ENCODE data around the gene USH1C.

Gene USH1C

DNA sequence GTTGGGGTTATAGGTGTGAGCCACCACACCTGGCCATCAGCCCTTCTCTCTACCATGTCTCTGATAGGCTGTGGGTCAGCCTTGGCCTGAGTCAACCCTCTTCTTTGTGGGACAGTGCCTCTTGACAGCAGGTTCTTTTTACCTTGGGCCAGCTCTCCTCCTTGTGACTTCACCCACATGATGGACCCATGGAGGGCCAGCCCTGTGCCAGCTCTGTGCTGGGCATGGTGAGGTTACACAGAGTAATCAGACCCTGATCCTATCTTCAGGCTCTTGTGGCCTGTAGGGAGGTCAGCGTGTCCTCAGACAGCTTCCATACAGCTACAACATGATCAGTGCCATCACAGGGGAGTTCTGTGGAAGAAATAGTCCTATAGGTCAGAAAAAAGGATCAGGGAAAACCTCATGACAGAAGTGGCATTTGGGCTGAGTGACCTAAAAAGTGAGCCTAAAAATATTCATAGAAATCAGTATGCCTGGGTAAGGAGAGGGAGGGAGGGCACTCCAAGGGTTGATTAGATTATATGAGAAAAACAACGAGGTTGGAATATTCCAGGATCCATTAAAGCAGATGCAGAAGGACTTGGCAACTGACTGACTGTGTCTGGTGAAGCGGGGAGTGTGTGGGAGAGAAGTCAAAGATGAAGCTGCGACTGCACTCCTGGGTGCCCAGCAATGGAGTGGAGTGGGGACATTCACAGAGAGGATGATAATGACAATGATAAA, 19.9 kb upstream of the USH1C start:
- Histone ChIP-seq H3K36me3 (ENCODE audit: control insufficient read depth, insufficient read depth, low read length) (no peaks in the 10 kb centered on the region), H3K4me3 (ENCODE audit: low read depth, low read length) (no peak overlapping the region), H3K27me3 (ENCODE audit: control insufficient read depth, insufficient read depth, low read length) (no peaks in the 10 kb centered on the region), H3K9ac (ENCODE audit: low read depth, low read length) (no peak overlapping the region), H3K9me3 (ENCODE audit: control insufficient read depth, insufficient read depth, low read length) (no peaks in the 10 kb centered on the region), H3K4me1 (ENCODE audit: control insufficient read depth, insufficient read depth, low read length) (no peaks in the 10 kb centered on the region)

DNA sequence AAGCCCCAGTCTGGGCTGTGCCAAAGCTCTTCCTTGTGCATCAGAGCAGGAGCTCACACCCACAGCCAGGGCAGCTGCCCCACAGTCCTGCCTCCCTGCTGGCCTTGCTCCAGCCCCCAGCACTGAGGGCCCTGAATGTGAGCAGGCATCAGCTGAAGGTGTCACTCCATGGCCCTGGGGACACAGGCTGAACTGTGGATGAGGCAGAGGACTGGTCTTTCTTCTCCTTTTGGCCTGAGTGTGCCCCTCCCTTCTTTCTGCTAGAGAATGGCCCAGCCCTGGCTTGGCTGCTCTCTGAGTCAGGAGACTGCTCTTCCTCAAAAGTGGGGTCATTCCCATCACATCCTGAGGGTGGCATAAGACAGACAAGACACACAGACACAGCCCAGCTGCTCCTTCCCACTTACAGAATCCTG, 19.0 kb upstream of the USH1C start:
- Histone ChIP-seq H3K9ac (ENCODE audit: low read depth, low read length) (no peak overlapping the region), H3K4me3 (ENCODE audit: low read depth, low read length) (no peak overlapping the region), H3K36me3 (ENCODE audit: control insufficient read depth, insufficient read depth, low read length) (no peaks in the 10 kb centered on the region), H3K9me3 (ENCODE audit: control insufficient read depth, insufficient read depth, low read length) (no peaks in the 10 kb centered on the region), H3K27me3 (ENCODE audit: control insufficient read depth, insufficient read depth, low read length) (no peaks in the 10 kb centered on the region), H3K4me1 (ENCODE audit: control insufficient read depth, insufficient read depth, low read length) (no peaks in the 10 kb centered on the region)

DNA sequence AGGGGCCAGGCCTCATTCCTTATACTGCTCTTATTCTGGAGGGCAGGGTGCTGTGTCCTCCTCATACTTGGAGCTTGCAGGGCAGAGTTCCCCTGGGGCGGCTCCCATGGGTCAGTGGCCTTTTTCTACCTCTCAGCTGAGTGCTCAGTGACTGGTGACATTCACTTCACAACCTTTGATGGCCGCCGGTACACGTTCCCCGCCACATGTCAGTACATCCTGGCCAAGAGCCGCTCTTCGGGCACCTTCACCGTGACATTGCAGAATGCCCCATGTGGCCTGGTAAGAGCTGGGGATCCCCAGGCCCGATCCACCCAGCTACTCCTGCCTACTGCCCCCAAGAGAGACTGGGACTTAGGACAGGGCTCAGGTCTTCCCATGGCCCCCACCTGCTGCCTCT, 17.3 kb upstream of the USH1C start:
- Histone ChIP-seq H3K4me1 (ENCODE audit: control insufficient read depth, insufficient read depth, low read length) (no peaks in the 10 kb centered on the region), H3K27me3 (ENCODE audit: control insufficient read depth, insufficient read depth, low read length) (no peaks in the 10 kb centered on the region), H3K9me3 (ENCODE audit: control insufficient read depth, insufficient read depth, low read length) (no peaks in the 10 kb centered on the region), H3K36me3 (ENCODE audit: control insufficient read depth, insufficient read depth, low read length) (no peaks in the 10 kb centered on the region), H3K4me3 (ENCODE audit: low read depth, low read length) (no peak overlapping the region), H3K9ac (ENCODE audit: low read depth, low read length) (no peak overlapping the region)

DNA sequence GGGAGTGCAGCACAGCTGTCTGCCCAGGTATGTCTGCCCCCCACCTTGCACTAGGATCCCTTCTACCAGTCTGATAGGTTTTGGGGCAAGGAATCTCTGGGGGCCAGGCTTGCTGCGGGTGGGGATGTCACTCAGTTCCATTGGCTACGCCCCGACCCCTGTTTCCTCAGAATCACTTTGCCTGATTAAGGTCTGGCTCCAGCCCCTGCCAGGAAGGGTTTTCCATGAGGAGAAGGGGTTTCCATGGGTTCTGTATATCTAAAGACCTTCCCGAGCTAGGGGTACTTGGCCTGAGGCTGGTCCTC, 16.8 kb upstream of the USH1C start:
- no peaks in the 10 kb centered on the region for H3K36me3 ChIP-seq (ENCODE audit: control insufficient read depth, insufficient read depth, low read length)
- H3K9me3 ChIP-seq (ENCODE audit: control insufficient read depth, insufficient read depth, low read length): no peaks in the 10 kb centered on the region
- no peak overlapping the region for H3K4me3 ChIP-seq (ENCODE audit: low read depth, low read length)
- no peaks in the 10 kb centered on the region for H3K27me3 ChIP-seq (ENCODE audit: control insufficient read depth, insufficient read depth, low read length)
- H3K9ac ChIP-seq (ENCODE audit: low read depth, low read length): no peak overlapping the region
- H3K4me1 ChIP-seq (ENCODE audit: control insufficient read depth, insufficient read depth, low read length): no peaks in the 10 kb centered on the region

DNA sequence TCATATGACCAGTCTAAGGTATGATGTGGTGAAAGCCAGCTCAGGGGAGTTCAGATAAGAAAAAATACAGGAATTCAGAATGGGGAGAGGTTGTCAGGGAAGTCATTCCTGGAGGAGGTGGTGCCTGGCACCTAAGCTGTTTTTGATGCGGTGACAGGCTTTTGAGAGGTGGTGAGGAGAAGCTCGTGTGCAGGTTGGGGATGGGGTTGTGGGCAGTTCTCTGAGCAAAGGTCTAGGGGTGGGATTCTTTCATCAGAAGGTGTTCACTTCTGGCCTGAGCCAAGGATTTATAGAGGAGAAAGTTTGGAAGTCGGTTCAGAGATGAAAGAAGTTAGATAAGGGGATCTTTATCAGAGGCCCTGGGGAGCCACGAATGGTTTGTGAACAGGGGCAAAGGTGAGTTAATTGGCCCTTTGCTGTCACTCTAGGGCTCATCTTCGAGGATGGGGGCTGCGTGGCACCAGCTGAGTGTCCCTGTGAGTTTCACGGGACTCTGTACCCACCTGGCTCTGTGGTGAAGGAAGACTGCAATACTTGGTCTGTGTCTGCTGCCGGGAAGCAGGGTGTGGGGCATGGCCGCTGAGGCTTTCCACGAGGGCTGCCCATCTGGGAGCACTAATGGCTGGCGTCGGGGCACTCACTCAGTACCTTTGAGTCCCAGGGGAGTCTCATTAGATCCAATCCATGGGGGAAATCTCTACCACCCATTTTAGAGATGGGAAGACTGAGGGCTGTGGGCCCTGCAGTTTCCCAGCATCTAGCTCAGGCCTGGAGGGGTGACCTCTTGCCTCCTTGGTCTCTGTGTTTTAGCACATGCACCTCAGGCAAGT, 16.3 kb upstream of the USH1C start:
- Histone ChIP-seq H3K36me3 (ENCODE audit: control insufficient read depth, insufficient read depth, low read length) (no peaks in the 10 kb centered on the region), H3K9me3 (ENCODE audit: control insufficient read depth, insufficient read depth, low read length) (no peaks in the 10 kb centered on the region), H3K4me3 (ENCODE audit: low read depth, low read length) (no peak overlapping the region), H3K4me1 (ENCODE audit: control insufficient read depth, insufficient read depth, low read length) (no peaks in the 10 kb centered on the region), H3K9ac (ENCODE audit: low read depth, low read length) (no peak overlapping the region), H3K27me3 (ENCODE audit: control insufficient read depth, insufficient read depth, low read length) (no peaks in the 10 kb centered on the region)

DNA sequence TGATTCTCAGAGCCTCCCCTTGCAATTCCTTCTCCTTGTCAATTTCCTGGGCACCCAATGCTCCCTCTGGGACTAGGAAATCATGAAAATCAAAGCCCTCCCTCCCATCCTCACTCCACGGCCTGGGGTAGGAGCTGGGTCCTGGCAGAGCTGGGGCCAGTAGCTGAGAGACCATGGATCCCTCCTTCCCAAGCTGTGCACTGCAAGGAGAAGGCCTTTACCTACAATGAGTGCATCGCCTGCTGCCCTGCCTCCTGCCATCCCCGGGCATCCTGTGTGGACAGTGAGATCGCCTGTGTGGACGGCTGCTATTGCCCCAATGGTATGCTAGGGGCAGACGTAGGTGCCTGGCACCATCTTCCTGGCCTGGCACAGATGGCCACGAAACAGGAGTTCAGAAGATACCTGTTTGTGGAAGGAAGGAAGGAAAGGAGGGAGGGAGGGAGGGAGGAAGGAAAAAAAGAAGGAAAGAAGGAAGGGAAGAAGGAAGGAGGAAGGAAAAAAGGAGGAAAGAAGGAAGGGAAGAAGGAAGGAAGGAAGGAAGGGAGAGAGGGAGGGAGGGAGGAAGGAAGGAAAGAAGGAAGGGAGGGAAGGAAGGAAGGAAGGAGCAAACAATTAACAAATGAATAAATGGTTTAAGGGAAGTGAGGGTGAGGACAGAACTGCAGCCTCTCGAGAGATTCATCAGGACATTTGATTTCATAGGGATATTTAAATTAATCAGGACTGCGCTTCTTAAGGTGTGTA, 15.3 kb upstream of the USH1C start:
- H3K4me3 ChIP-seq (ENCODE audit: low read depth, low read length): no peak overlapping the region
- no peaks in the 10 kb centered on the region for H3K36me3 ChIP-seq (ENCODE audit: control insufficient read depth, insufficient read depth, low read length)
- no peak overlapping the region for H3K9ac ChIP-seq (ENCODE audit: low read depth, low read length)
- no peaks in the 10 kb centered on the region for H3K27me3 ChIP-seq (ENCODE audit: control insufficient read depth, insufficient read depth, low read length)
- no peaks in the 10 kb centered on the region for H3K4me1 ChIP-seq (ENCODE audit: control insufficient read depth, insufficient read depth, low read length)
- H3K9me3 ChIP-seq (ENCODE audit: control insufficient read depth, insufficient read depth, low read length): no peaks in the 10 kb centered on the region

DNA sequence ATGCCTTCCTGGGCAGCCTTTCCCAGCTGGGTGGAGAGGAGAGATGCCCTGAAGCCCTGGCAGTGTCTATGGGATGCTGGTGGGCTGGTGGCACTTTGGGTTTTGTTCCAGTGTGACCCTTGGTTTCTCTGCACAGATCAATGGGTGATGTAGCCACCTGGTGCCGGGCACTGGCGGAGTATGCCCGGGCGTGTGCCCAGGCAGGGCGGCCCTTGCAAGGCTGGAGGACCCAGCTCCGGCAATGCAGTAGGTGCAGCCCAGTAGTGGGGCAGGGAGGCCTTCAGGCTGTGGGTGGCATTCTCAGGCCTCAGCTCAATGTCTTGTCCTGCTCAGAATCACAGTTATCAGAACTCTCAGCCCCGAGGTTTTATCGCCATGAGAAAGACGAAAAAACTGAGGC, 14.7 kb upstream of the USH1C start:
- no peak overlapping the region for H3K9ac ChIP-seq (ENCODE audit: low read depth, low read length)
- H3K4me3 ChIP-seq (ENCODE audit: low read depth, low read length): no peak overlapping the region
- no peaks in the 10 kb centered on the region for H3K36me3 ChIP-seq (ENCODE audit: control insufficient read depth, insufficient read depth, low read length)
- no peaks in the 10 kb centered on the region for H3K4me1 ChIP-seq (ENCODE audit: control insufficient read depth, insufficient read depth, low read length)
- H3K27me3 ChIP-seq (ENCODE audit: control insufficient read depth, insufficient read depth, low read length): no peaks in the 10 kb centered on the region
- H3K9me3 ChIP-seq (ENCODE audit: control insufficient read depth, insufficient read depth, low read length): no peaks in the 10 kb centered on the region

DNA sequence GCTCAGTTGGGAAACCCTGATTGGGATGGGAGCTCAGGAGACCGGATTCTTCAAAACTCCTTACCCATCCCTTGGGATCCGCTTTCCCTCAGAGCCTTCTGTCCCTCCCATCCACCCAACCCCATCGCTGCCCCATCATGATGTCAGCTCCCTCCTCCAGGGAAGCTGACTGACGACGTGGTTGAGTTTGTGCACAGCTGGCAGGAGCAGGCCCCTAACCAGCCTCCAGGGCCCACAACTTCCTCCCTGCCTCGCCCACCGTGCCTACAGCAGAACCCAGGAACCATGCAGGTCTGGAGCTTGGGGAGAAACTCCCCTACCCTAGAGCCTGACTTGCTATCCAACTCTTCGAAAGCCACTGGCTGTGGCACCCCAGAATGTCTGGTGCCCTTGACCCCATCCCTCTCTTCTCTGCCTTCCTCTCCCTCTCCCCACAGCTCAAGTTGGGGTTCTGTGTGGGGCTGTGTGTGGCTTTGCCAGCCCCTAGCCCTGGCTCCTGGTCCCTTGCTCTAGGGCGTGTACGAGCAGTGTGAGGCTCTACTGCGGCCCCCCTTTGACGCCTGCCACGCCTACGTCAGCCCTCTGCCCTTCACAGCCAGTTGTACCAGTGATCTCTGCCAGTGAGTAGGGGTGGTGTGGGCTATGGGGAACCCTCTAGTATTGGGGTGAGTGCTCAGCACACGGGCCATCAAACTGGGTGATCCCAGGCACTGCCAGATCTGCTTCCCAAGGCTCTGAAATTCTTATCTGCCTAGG, 14.0 kb upstream of the USH1C start:
- Histone ChIP-seq H3K4me1 (ENCODE audit: control insufficient read depth, insufficient read depth, low read length) (no peaks in the 10 kb centered on the region), H3K9me3 (ENCODE audit: control insufficient read depth, insufficient read depth, low read length) (no peaks in the 10 kb centered on the region), H3K4me3 (ENCODE audit: low read depth, low read length) (no peak overlapping the region), H3K9ac (ENCODE audit: low read depth, low read length) (no peak overlapping the region), H3K36me3 (ENCODE audit: control insufficient read depth, insufficient read depth, low read length) (no peaks in the 10 kb centered on the region), H3K27me3 (ENCODE audit: control insufficient read depth, insufficient read depth, low read length) (no peaks in the 10 kb centered on the region)

DNA sequence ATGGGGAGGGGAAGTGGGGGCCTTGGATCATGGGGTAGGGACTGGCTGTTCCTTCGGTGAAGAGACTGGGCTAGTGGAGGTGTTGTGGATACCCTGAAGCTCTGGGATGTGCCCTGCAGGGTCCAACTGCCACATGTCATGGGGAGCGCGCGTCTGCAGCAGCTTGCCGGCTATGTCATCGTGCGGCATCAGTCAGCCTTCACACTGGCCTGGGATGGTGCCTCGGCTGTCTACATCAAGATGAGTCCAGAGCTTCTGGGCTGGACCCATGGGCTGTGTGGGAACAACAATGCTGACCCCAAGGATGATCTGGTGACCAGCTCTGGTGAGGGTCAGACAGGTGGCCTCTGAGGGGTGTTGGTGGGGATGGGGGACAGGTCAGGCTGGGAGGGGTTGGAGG, 12.8 kb upstream of the USH1C start:
- H3K4me1 ChIP-seq (ENCODE audit: control insufficient read depth, insufficient read depth, low read length): no peaks in the 10 kb centered on the region

DNA sequence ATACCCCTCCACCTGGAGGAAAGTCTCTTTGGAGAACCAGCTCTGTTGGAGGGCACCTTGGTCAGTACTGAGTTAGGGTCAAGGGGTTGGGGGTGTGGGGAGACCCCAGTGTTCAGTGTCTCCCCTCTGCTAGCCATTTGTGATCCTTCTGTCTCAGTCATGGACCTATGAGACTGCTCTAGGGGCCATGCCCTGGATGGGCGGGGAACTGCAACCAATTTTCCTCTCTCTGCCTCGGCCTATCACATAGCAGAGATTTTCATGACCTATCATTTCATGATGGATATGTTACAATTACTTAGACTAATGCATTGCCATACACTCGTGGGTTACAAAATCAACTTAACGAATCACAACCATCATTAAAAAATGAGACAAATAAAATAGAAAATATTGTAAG, 10.3 kb upstream of the USH1C start:
- Histone ChIP-seq H3K27me3 (ENCODE audit: control insufficient read depth, insufficient read depth, low read length) (no peaks in the 10 kb centered on the region), H3K9me3 (ENCODE audit: control insufficient read depth, insufficient read depth, low read length) (no peaks in the 10 kb centered on the region), H3K36me3 (ENCODE audit: control insufficient read depth, insufficient read depth, low read length) (no peaks in the 10 kb centered on the region), H3K4me1 (ENCODE audit: control insufficient read depth, insufficient read depth, low read length) (no peaks in the 10 kb centered on the region), H3K4me3 (ENCODE audit: low read depth, low read length) (no peak overlapping the region), H3K9ac (ENCODE audit: low read depth, low read length) (no peak overlapping the region)

More for the DNA sequence above, 12.8 kb upstream of the USH1C start:
- Histone ChIP-seq H3K9ac (ENCODE audit: low read depth, low read length) (no peak overlapping the region), H3K9me3 (ENCODE audit: control insufficient read depth, insufficient read depth, low read length) (no peaks in the 10 kb centered on the region), H3K4me3 (ENCODE audit: low read depth, low read length) (no peak overlapping the region), H3K27me3 (ENCODE audit: control insufficient read depth, insufficient read depth, low read length) (no peaks in the 10 kb centered on the region), H3K36me3 (ENCODE audit: control insufficient read depth, insufficient read depth, low read length) (no peaks in the 10 kb centered on the region)

DNA sequence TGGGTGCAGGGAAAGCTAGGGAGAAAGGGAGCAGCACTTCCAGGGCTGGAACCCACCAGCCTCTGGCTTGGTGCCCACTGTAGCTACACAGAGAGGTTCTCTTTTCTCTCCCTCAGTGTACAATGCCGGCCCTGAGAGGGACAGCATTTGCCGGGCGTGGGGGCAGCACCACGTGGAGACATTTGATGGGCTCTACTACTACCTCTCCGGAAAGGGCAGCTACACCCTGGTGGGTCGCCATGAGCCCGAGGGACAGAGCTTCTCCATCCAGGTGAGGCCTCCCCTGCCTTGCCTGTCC, 9.0 kb upstream of the USH1C start:
- H3K4me3 ChIP-seq (ENCODE audit: low read depth, low read length): no peak overlapping the region
- peaks cover 1% of the 10 kb centered on the region for H3K4me1 ChIP-seq (ENCODE audit: control insufficient read depth, insufficient read depth, low read length)
- H3K36me3 ChIP-seq (ENCODE audit: control insufficient read depth, insufficient read depth, low read length): no peaks in the 10 kb centered on the region
- no peaks in the 10 kb centered on the region for H3K27me3 ChIP-seq (ENCODE audit: control insufficient read depth, insufficient read depth, low read length)
- no peak overlapping the region for H3K9ac ChIP-seq (ENCODE audit: low read depth, low read length)
- no peaks in the 10 kb centered on the region for H3K9me3 ChIP-seq (ENCODE audit: control insufficient read depth, insufficient read depth, low read length)
